Subcutaneous adipose tissue (tissue), 4 donors: ENCODE data around the gene BSCL2. TPM values are rescaled to one million over a fixed set of nuclear protein-coding genes. Genes with fewer than 3 reads are reported as not detected.

Source experiments
- total RNA-seq, 4 donors: library from RNA; depleted of rRNA; stranded (reverse); fragments of >200 nt; gene quantifications; one replicate each; pipeline ENCODE4 v1.1.0, GENCODE V29; 2016
- TF ChIP-seq, protein P1 (sequence below): fragments of 450-650 bp; IDR thresholded peaks from one replicate; pipeline ENCODE4 v1.5.1; 2016; ENCODE audit warnings: low read depth, mild to moderate bottlenecking, control low read depth, antibody characterized with exemption, moderate library complexity

The BSCL2 gene
- total RNA-seq, 4 donors from 2014 or later, result 44.5 to 106 (median 48.4) TPM

DNA sequence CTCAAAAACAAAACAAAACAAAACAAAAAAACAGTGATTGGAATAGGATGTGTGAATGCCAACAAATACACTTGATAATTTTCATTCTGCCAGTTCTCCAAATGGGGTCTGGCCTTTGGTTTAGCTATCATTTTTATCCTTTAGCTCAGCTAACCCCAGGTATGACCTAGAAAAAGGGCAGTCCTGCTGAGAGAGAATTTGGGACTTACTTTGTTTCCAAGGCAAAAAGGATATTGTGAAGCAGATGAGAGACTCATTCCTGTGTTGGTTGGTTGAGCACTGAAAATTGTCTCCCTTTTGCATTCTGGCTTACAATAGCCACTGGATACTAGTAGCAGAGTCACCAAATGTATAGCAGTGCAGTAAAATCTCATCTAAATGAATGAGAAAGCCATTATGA, 30.0 kb upstream of the BSCL2 start:
- TF ChIP-seq, protein P1, sequence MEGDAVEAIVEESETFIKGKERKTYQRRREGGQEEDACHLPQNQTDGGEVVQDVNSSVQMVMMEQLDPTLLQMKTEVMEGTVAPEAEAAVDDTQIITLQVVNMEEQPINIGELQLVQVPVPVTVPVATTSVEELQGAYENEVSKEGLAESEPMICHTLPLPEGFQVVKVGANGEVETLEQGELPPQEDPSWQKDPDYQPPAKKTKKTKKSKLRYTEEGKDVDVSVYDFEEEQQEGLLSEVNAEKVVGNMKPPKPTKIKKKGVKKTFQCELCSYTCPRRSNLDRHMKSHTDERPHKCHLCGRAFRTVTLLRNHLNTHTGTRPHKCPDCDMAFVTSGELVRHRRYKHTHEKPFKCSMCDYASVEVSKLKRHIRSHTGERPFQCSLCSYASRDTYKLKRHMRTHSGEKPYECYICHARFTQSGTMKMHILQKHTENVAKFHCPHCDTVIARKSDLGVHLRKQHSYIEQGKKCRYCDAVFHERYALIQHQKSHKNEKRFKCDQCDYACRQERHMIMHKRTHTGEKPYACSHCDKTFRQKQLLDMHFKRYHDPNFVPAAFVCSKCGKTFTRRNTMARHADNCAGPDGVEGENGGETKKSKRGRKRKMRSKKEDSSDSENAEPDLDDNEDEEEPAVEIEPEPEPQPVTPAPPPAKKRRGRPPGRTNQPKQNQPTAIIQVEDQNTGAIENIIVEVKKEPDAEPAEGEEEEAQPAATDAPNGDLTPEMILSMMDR, result no peak

DNA sequence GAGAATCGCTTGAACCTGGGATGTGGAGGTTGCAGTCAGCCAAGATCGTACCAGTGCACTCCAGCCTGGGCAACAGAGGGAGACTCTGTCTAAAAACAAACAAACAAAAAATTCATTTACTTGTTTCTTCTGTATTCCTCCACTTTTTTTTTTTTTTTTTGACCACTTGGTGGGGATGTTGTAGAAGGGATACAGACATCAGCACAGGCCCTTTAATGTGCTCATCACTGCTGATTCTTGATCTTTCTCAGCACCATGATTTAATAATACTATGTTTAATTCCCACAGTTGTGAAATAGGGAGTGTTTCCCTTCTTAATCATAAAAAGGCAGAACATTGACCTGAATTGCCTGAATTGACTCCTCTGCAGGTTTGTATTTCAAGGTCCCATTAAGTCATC, 25.6 kb upstream of the BSCL2 start:
- TF ChIP-seq, protein P1, result no peak

DNA sequence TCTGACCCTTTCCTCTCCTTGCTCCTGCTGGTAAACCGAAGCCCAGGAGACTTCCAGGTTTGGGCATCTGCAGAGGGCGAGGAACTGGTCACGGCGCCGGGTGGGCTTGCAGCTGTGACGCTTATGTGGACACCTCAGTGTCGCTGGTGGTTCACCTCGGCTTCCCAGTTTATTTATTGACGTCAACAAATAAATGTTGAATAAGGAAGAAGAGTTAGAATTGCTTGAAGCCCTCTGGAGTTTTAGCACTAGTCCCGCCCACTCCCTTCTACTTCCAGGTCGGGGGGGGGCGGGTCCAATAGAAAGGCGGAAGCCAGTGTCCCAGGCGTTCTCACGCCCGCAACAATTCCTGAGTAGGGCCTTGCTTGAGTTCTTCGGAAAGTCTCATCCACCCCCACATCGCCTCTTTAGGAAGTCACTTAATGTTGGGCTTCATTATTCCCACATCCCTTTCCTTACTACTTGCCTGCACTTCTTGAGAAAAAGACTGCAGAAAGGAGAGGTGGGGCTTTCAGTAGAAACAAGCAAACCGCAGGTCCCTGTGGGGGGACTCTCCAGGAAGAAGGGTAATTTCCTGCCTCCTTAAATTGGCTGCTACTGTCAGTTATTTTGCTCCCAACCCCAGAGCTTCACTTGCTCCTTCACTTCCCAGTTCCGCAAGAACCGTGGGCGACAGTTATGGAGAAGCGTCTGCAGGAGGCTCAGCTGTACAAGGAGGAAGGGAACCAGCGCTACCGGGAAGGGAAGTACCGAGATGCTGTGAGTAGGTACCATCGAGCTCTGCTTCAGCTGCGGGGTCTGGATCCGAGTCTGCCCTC, 21.2 kb upstream of the BSCL2 start, which contains the start of gene TTC9C:
Gene TTC9C (plus strand): TSS at position 316 of the 818 bp plus-strand sequence. CDS start 363 bp downstream, at position 679.
- TF ChIP-seq, protein P1, result no peak

DNA sequence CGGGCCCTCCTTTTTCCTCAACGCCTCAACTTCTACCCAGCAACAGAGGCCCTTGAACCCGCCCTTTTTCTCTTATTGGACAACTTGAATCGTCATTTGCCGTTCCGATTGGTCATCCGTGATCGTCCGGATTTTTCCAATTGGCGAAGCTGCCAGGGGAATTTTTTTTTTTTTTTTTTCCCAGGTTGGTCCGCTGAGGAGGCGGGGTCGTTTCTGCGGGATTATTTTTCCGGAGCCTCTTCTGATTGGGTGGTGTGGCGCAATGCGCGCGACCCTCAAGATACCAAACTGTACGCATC, 20.6 kb upstream of the BSCL2 start:
- TF ChIP-seq, protein P1, result no peak

DNA sequence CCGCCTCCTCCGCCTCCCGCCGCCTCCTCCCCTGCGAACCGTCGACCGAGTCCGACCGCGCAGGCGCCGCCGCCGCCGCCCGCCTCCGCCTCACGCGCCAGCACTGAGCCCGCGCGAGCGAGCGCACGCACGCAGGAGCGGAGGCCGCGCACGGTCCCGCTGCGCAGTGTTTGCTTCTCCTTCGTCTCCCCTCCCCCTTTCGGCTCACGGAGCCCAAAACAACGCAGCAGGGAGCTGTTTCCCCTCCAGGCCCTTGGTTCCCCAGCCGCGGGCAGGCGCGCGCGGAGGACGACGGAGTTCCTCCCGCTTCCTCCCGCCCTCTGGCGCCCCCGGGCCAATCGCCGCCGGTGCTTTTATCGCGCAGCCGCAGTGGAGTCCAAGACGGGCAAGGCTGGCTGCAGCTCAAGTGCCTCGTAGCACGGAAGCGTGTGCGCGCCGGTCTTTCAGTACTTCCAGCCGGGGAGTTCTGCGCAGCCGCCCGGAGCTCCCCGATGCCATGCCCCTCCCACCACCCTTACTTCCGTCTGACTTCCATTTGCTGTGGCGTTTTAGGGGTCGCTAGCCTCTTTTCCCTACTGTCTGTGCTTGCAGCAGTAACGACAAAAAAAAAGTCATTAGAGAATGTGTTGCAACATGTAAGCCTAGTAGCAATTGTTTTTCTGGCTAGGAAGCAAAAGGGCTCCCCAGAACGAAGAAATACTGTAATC, 20.1 kb upstream of the BSCL2 start, which contains the start of gene HNRNPUL2:
Gene HNRNPUL2 (minus strand): TSS at position 293 of the 707 bp plus-strand sequence. CDS start 301 bp downstream, outside the sequence.
- TF ChIP-seq, protein P1, result no peak

DNA sequence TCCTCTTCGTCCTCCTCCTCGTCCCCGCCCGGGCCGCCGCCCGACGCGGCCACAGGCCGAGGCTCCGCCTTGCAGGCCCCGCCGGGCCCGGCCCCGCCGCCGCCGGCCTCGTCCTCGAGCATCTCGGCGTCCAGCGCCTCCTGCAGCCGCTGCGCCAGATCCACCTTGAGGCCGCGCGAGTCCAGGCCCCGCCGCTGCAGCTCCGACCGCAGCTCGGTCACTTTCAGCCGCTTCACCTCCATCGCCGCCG, 19.6 kb upstream of the BSCL2 start:
- TF ChIP-seq, protein P1, result no peak

DNA sequence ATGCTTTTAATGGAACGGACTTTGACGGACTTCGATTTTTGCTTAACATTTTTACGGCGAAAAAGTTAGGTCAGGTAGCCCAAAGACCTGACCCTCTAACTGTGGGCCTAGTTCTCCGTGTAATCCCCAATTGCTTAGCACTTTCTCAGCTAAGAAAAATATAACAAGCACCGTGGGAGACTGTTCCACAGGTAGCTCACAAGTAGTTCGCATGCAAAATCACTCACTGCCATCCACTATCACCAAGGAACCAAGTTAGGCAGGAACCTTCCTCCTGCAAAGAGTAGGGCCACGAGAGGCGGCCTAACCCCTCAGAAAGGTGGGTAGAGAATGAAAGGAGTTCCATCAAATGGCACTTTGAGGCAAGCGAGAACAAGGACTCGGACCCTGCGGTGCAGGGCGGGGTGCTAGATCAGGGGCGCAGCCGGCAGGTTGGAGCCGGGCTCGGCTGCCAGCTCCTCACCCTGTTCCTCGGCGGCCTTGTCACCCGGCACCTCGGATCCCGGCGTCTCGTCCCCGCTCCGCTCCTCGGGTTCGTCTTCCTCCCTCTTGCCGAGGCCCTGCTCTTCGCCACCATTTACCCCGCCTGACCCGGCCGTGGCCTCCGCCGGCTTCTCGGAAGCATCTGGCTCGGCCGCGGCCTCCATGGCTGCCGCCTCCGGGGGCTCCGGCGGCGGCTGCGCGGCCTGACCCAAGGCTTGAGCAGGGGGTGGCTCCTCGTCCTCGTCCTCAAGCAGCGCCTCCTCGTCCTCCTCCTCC, 19.1 kb upstream of the BSCL2 start:
- TF ChIP-seq, protein P1, result no peak
